Measurements from ENCODE around the gene KCNJ5.

GRCh38 chr11:128841461-128842072, 49.6 kb upstream of the KCNJ5 start:
- TF ChIP-seq POLR2A (IDR thresholded peaks at IDR 0.05; ENCODE audit: low read length): no peak
- no peak for TF ChIP-seq EP300 (IDR thresholded peaks at IDR 0.05)
- TF ChIP-seq CTCF (IDR thresholded peaks at IDR 0.05): no peak
- no peak for TF ChIP-seq NR3C1 (IDR thresholded peaks at IDR 0.05)
- TF ChIP-seq, protein P1, sequence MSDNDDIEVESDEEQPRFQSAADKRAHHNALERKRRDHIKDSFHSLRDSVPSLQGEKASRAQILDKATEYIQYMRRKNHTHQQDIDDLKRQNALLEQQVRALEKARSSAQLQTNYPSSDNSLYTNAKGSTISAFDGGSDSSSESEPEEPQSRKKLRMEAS (IDR thresholded peaks at IDR 0.05): no peak
- no peak for TF ChIP-seq ESRRA (IDR thresholded peaks at IDR 0.05; ENCODE audit: borderline replicate concordance, low read length)

Data from A549 (cell line).